Measurements from ENCODE around the gene EXOC6B. TPM values are rescaled to one million over a fixed set of nuclear protein-coding genes. Genes with fewer than 3 reads are reported as not detected.

Gene EXOC6B
- polyA plus RNA-seq, 2 of the 4 experiments (the other 2 are of a cell fraction) = 15.5 to 24.7 TPM

GRCh38 chr2:72263043-72263775 is 562.6 kb downstream of the EXOC6B start:
- ATAC-seq (peak in 1 of 2 experiments; percentile 60; a peak in 3 of 6 replicates), DNase-seq (ENCODE audit: low read depth in 1 of 2, low spot score in 1 of 2) (peak in 1 of 2 experiments; percentile 28), FAIRE-seq (no peak)
- H3K4me2 ChIP-seq = peak overlapping the region; percentile 52
- peak overlapping the region; percentile 2 to 37; a peak in 4 of 6 replicates for H3K27ac ChIP-seq
- 67% methylated on average over 4 of the region's 4 CpGs for WGBS (ENCODE audit: missing lambda C conversion rate)
- H3K4me3 ChIP-seq = no peak overlapping the region
- POLR2A ChIA-PET = no interaction called here
- TF ChIP-seq E2F6 (IDR thresholded peaks at IDR 0.05; ENCODE audit: borderline replicate concordance, low read depth) (no peak), ZFP36 (IDR thresholded peaks at IDR 0.05; ENCODE audit: borderline replicate concordance, partially characterized antibody) (no peak), REST (IDR thresholded peaks at IDR 0.05) (no peak), CHD2 (IDR thresholded peaks at IDR 0.05; ENCODE audit: low read length, partially characterized antibody) (no peak), HDAC2 (IDR thresholded peaks at IDR 0.05) (no peak), ZSCAN20 (CRISPR knock-in tag; IDR thresholded peaks at IDR 0.05) (no peak), MAFK (IDR thresholded peaks at IDR 0.05; ENCODE audit: partially characterized antibody) (no peak), BCL3 (IDR thresholded peaks at IDR 0.05) (no peak), EP300 (IDR thresholded peaks at IDR 0.05) (no peak), CBX2 (IDR thresholded peaks at IDR 0.05; ENCODE audit: borderline replicate concordance, low read depth) (no peak), MYC (IDR thresholded peaks at IDR 0.05; ENCODE audit: borderline replicate concordance, low read length) (no peak), KDM5A (IDR thresholded peaks at IDR 0.05) (no peak), PHF8 (IDR thresholded peaks at IDR 0.05; ENCODE audit: borderline replicate concordance, low read depth) (no peak), HES2 (IDR thresholded peaks at IDR 0.05) (no peak), HMGXB4 (CRISPR knock-in tag; IDR thresholded peaks at IDR 0.05; ENCODE audit: borderline replicate concordance) (no peak), ESRRA (IDR thresholded peaks at IDR 0.05; ENCODE audit: borderline replicate concordance, low read length) (no peak), HEYL (CRISPR knock-in tag; IDR thresholded peaks at IDR 0.05) (no peak)
- H3K9me3 ChIP-seq = no peaks in the 10 kb centered on the region
- H3K4me1 ChIP-seq = peaks cover 16% of the 10 kb centered on the region
- CTCF ChIA-PET = interaction anchor here (0.7 to 1.2 kb wide), 2 partner anchors 14 to 294 kb away, joined by 3 read pairs; no protein-coding TSS in a partner anchor

GRCh38 chr2:72261076-72261475 is 564.8 kb downstream of the EXOC6B start:
- no peak overlapping the region for H3K4me2 ChIP-seq
- 75% methylated on average over 2 of the region's 2 CpGs for WGBS (ENCODE audit: missing lambda C conversion rate)
- POLR2A ChIA-PET = no interaction called here
- CTCF ChIA-PET = no interaction called here
- no peak overlapping the region for H3K4me3 ChIP-seq
- no peaks in the 10 kb centered on the region for H3K9me3 ChIP-seq
- FAIRE-seq = no peak
- peak in 1 of 2 experiments; percentile 32 for DNase-seq (ENCODE audit: low read depth in 1 of 2, low spot score in 1 of 2)
- peaks cover 16% of the 10 kb centered on the region for H3K4me1 ChIP-seq
- no peak overlapping the region for H3K27ac ChIP-seq
- TF ChIP-seq RAD21 (conservative IDR thresholded peaks at IDR 0.05 in 1 of 2, IDR thresholded peaks at IDR 0.05 in 1 of 2) (0 out of 5 replicates have a peak, but pooled peaks of 1 of the 2 experiments have one; percentile 27), NPAS2 (CRISPR knock-in tag; IDR thresholded peaks at IDR 0.05; ENCODE audit: borderline replicate concordance) (no peak)
- ATAC-seq = no peak
